ENCODE data around the gene KANSL1.
"Not testable (repeated sequence)": the region's sequence is repeated elsewhere in the genome, so short reads cannot be mapped to it uniquely, and the experiment has no call there.

KANSL1 gene

DNA sequence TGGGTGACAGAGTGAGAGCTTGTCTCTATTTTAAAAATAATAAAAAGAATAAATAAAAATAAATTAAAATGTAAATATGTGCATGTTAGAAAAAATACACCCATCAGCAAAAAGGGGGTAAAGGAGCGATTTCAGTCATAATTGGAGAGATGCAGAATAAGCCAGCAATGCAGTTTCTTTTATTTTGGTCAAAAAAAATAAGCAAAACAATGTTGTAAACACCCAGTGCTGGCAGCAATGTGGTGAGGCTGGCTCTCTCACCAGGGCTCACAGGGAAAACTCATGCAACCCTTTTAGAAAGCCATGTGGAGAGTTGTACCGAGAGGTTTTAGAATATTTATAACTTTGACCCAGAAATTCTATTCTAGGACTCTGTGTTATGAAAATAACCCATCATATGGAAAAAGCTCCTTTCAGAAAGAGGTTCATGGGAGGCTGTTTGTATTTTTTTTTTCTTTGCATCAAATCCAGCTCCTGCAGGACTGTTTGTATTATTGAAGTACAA is 185.7 kb downstream of the KANSL1 start:
- POLR2A ChIA-PET (ENCODE audit: low non-redundant PET), result no interaction called here
- CTCF ChIA-PET, result no interaction called here
- H3K27ac ChIP-seq, result no peak overlapping the region
- no peak for DNase-seq (ENCODE audit: low spot score)
- TF ChIP-seq, protein P1, sequence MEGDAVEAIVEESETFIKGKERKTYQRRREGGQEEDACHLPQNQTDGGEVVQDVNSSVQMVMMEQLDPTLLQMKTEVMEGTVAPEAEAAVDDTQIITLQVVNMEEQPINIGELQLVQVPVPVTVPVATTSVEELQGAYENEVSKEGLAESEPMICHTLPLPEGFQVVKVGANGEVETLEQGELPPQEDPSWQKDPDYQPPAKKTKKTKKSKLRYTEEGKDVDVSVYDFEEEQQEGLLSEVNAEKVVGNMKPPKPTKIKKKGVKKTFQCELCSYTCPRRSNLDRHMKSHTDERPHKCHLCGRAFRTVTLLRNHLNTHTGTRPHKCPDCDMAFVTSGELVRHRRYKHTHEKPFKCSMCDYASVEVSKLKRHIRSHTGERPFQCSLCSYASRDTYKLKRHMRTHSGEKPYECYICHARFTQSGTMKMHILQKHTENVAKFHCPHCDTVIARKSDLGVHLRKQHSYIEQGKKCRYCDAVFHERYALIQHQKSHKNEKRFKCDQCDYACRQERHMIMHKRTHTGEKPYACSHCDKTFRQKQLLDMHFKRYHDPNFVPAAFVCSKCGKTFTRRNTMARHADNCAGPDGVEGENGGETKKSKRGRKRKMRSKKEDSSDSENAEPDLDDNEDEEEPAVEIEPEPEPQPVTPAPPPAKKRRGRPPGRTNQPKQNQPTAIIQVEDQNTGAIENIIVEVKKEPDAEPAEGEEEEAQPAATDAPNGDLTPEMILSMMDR (conservative IDR thresholded peaks at IDR 0.05; ENCODE audit: low read depth), result no peak

DNA sequence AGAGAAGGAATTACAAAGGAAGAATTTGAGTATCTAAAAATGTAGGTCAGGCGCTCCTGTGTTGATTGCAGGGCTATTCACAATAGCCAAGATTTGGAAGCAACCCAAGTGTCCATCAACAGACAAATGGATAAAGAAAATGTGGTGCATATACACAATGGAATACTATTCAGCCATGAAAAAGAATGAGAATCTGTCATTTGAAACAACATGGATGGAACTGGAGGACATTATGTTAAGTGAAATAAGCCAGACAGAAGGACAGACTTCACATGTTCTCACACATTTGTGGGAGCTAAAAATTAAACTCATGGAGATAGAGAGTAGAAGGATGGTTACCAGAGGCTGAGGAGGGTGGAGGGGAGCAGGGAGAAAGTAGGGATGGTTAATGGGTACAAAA is 187.1 kb downstream of the KANSL1 start:
- DNase-seq (ENCODE audit: low spot score); H3K27ac ChIP-seq; POLR2A ChIA-PET (ENCODE audit: low non-redundant PET); CTCF ChIA-PET: not testable (repeated sequence)

DNA sequence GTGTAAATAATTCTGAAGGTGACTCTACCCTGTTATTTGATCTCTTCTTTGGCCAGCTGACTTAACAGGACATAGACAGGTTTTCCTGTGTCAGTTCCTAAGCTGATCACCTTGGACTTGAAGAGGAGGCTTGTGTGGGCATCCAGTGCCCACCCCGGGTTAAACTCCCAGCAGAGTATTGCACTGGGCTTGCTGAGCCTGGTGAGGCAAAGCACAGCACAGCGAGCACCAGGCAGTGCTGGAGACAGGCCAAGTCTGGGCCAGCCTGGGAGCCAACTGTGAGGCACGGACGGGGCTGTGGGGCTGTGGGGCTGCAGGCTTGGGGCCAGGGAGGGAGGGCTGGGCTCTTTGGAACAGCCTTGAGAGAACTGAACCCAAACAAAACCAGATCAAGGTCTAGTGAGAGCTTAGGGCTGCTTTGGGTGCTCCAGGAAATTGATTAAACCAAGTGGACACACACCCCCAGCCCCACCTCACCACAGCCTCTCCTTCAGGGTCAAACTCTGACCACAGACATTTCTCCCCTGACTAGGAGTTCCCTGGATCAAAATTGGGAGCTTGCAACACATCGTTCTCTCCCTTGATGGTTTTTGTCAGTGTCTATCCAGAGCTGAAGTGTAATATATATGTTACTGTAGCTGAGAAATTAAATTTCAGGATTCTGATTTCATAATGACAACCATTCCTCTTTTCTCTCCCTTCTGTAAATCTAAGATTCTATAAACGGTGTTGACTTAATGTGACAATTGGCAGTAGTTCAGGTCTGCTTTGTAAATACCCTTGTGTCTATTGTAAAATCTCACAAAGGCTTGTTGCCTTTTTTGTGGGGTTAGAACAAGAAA is 189.1 kb downstream of the KANSL1 start:
- POLR2A ChIA-PET (ENCODE audit: low non-redundant PET), result no interaction called here
- TF ChIP-seq, protein P1 (conservative IDR thresholded peaks at IDR 0.05; ENCODE audit: low read depth), result no peak
- CTCF ChIA-PET, result interaction anchor here (1.7 kb wide), 1 partner anchor 209 kb away, joined by 9 read pairs; no protein-coding TSS in a partner anchor
- DNase-seq (ENCODE audit: low spot score), result no peak
- no peak overlapping the region for H3K27ac ChIP-seq

DNA sequence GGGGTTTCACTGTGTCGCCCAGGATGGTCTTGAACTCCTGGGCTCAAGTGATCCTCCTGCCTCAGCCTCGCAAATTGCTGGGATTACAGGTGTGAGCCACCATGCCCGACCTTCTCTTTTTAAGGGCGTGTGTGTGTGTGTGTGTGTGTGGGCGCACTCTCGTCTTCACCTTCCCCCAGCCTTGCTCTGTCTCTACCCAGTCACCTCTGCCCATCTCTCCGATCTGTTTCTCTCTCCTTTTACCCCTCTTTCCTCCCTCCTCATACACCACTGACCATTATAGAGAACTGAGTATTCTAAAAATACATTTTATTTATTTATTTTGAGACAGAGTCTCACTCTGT is 190.3 kb downstream of the KANSL1 start:
- TF ChIP-seq, protein P1 (conservative IDR thresholded peaks at IDR 0.05; ENCODE audit: low read depth), result no peak
- ChIA-PET POLR2A (ENCODE audit: low non-redundant PET) (no interaction called here), CTCF (interaction anchor here (0.6 to 1.7 kb wide), 2 partner anchors 210 to 281 kb away, joined by 3 to 9 read pairs; no protein-coding TSS in a partner anchor)
- no peak overlapping the region for H3K27ac ChIP-seq
- DNase-seq (ENCODE audit: low spot score), result no peak

DNA sequence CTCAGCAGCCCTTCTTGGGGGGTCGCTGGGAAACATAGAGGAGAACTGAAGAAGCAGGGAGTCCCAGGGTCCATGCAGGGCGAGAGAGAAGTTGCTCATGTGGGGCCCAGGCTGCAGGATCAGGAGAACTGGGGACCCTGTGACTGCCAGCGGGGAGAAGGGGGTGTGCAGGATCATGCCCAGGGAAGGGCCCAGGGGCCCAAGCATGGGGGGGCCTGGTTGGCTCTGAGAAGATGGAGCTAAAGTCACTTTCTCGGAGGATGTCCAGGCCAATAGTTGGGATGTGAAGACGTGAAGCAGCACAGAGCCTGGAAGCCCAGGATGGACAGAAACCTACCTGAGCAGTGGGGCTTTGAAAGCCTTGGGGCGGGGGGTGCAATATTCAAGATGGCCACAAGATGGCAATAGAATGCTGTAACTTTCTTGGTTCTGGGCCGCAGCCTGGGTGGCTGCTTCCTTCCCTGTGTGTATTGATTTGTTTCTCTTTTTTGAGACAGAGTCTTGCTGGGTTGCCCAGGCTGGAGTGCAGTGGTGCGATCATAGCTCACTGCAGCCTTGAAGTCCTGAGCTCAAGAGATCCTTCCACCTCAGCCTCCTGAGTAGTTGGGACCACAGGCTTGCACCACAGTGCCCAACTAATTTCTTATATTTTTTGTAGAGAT is 190.8 kb downstream of the KANSL1 start:
- DNase-seq (ENCODE audit: low spot score), result peak; percentile 70
- no peak overlapping the region for H3K27ac ChIP-seq
- TF ChIP-seq, protein P1 (conservative IDR thresholded peaks at IDR 0.05; ENCODE audit: low read depth), result peak; percentile 95
- CTCF ChIA-PET, result interaction anchor here (0.6 to 0.9 kb wide), 2 partner anchors 210 to 281 kb away, joined by 3 to 6 read pairs; no protein-coding TSS in a partner anchor
- POLR2A ChIA-PET (ENCODE audit: low non-redundant PET), result no interaction called here

DNA sequence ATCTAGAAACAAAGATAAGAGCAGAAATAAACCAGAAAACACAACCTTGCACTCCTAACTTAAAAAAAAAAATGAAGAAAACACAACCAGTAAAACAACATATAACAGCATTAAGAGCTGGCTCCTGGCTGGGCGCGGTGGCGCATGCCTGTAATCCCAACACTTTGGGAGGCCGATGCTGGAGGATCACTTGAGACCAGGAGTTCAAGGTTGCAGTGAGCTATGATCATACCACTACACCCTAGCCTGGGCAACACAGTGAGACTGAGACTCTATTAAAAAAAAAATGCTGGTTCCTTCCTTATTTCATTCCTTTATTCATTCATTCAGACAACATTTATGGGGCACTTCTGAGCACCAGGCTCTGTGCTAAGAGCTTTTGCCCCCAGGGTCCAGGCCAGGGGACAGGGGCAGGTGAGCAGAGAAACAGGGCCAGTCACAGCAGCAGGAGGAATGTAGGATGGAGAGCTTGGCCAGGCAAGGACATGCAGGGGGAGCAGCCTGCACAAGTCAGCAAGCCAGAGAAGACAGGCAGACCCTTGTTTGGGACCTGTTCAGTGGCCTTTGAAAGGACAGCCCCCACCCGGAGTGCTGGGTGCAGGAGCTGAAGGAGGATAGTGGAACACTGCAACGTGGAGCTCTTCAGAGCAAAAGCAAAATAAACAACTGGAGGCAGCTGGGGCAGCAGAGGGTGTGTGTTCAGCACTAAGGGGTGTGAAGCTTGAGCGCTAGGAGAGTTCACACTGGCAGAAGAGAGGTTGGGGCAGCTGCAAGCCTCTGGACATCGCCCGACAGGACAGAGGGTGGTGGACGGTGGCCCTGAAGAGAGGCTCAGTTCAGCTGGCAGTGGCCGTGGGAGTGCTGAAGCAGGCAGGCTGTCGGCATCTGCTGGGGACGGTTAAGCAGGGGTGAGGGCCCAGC is 191.6 kb downstream of the KANSL1 start:
- POLR2A ChIA-PET (ENCODE audit: low non-redundant PET), result no interaction called here
- CTCF ChIA-PET, result interaction anchor here (0.6 to 0.9 kb wide), 4 partner anchors 46 to 793 kb away, joined by 3 to 6 read pairs (median 6); no protein-coding TSS in a partner anchor

More for the DNA sequence above, 191.6 kb downstream of the KANSL1 start:
- DNase-seq (ENCODE audit: low spot score), result no peak
- no peak overlapping the region for H3K27ac ChIP-seq
- TF ChIP-seq, protein P1 (conservative IDR thresholded peaks at IDR 0.05; ENCODE audit: low read depth), result no peak

Measured in RWPE1 (cell line).